Esophagus muscularis mucosa (tissue), 3 donors: Measurements from ENCODE around the gene TEKTIP1.

Experiments
- POLR2A ChIP-seq: fragments of 450-650 bp; IDR thresholded peaks from one replicate; pipeline ENCODE4 v1.6.1; 2017; ENCODE audit warnings: antibody characterized with exemption, moderate library complexity, mild to moderate bottlenecking, low read depth
- POLR2AphosphoS5 ChIP-seq, 2 donors: sonication (generic); formaldehyde crosslinking; IDR thresholded peaks; one replicate each; pipeline ENCODE4 v1.6.1; 2017; ENCODE audit warnings: antibody characterized with exemption in 2 of 2
- TF ChIP-seq, protein P1 (sequence below), 3 experiments: fragments of 200-600 bp in 2 of 3; fragments of 450-650 bp in 1 of 3; sonication (generic) in 2 of 3; IDR thresholded peaks; one replicate each; pipeline ENCODE4 v1.5.1; 2017 to 2019; ENCODE audit warnings: antibody characterized with exemption in 3 of 3, mild to moderate bottlenecking in 2 of 3, moderate library complexity in 1 of 3

DNA sequence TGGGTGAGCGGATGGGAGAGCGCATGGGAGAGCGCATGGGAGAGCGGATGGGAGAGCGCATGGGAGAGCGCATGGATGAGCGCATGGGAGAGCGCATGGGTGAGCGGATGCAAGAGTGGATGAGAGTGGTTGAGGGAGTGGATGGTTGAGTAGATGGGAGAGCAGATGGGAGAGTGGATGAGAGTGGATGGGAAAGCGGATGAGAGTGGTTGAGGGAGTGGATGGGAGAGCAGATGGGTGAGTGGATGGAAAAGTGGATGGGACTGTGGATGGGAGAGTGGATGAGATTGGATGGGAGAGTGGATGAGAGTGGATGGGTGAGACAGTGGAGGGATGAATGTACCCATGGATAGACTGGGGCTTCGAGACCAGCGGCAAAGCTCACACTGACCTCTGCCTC is 8.6 kb upstream of the TEKTIP1 start:
- TF ChIP-seq, protein P1, sequence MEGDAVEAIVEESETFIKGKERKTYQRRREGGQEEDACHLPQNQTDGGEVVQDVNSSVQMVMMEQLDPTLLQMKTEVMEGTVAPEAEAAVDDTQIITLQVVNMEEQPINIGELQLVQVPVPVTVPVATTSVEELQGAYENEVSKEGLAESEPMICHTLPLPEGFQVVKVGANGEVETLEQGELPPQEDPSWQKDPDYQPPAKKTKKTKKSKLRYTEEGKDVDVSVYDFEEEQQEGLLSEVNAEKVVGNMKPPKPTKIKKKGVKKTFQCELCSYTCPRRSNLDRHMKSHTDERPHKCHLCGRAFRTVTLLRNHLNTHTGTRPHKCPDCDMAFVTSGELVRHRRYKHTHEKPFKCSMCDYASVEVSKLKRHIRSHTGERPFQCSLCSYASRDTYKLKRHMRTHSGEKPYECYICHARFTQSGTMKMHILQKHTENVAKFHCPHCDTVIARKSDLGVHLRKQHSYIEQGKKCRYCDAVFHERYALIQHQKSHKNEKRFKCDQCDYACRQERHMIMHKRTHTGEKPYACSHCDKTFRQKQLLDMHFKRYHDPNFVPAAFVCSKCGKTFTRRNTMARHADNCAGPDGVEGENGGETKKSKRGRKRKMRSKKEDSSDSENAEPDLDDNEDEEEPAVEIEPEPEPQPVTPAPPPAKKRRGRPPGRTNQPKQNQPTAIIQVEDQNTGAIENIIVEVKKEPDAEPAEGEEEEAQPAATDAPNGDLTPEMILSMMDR (IDR thresholded peaks at IDR 0.05): no peak
- TF ChIP-seq POLR2A (no peak), POLR2AphosphoS5 (IDR thresholded peaks at IDR 0.05) (no peak)
